ENCODE results near the gene FA2H.
"Not testable (repeated sequence)": the region's sequence is repeated elsewhere in the genome, so short reads cannot be mapped to it uniquely, and the experiment has no call there.

The FA2H gene

GRCh38 chr16:74673876-74674275 is 100.7 kb downstream of the FA2H start:
- no peak for DNase-seq (ENCODE audit: low spot score)

DNA sequence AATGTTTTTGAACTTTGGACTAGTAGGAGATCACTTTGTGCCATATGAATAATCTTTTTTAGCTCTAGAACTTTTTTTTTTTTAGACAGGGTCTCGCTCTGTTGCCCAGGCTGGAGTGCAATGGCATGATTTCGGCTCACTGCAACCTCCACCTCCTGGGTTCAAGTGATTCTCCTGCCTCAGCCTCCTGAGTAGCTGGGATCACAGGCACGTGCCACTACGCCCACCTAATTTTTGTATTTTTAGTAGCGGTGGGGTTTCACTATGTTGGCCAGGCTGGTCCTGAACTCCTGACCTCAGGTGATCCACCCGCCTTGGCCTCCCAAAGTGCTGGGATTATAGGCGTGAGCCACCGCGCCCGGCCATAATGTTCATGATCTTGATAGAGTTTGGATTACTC is 105.7 kb downstream of the FA2H start:
- DNase-seq (ENCODE audit: low spot score) = not testable (repeated sequence)

- DNase-seq (ENCODE audit: low spot score) = no peak
Observed at GRCh38 chr16:74667255-74667700, 107.3 kb downstream of the FA2H start.

GRCh38 chr16:74666425-74667254 is 108.0 kb downstream of the FA2H start, which contains the start of gene RFWD3:
TSS of gene RFWD3 (minus strand) at chr16:74666877. CDS start at chr16:74661449, 5,428 bp downstream.
- peak; percentile 98 for DNase-seq (ENCODE audit: low spot score)

DNA sequence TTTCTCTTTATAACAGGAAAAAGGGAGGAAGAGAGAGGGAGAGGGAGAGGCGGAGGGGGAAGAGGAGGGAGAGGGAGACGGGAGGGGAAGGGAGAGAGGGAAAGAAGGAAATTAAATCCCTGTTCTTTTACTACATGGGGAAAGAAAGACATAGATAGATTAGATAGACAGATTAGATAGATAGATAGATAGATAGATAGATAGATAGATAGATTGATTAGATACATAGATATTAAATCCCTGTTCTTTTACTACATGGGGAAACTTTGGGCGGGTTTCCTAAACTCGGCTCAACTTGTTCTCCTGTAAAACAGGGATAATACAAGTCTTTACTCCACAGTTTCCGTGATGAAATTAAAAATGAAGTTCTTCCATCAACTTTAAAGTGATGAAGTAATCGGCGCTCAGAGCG is 108.6 kb downstream of the FA2H start:
- no peak for DNase-seq (ENCODE audit: low spot score)

Data from CD4-positive, alpha-beta T cell treated with Interleukin-6 at 100 ng/mL for 8 hours (primary cell).